ENCODE results near the gene MCAT.

Gene MCAT

GRCh38 chr22:43171607-43172006 is 28.4 kb upstream of the MCAT start:
- DNase-seq, result no peak

- no peak for DNase-seq
Measured at GRCh38 chr22:43171019-43171491, 27.9 kb upstream of the MCAT start.

GRCh38 chr22:43170131-43170480 is 26.9 kb upstream of the MCAT start:
- DNase-seq, result no peak

- no peak for DNase-seq
Measured at GRCh38 chr22:43169310-43170130, 26.3 kb upstream of the MCAT start.

GRCh38 chr22:43168471-43169309 is 25.5 kb upstream of the MCAT start:
- DNase-seq, result no peak

- DNase-seq, result no peak
Measured at GRCh38 chr22:43167001-43167589, 23.9 kb upstream of the MCAT start.

- DNase-seq, result no peak
Measured at GRCh38 chr22:43166132-43166930, 23.1 kb upstream of the MCAT start.

GRCh38 chr22:43164636-43165035 is 21.4 kb upstream of the MCAT start:
- no peak for DNase-seq

- no peak for DNase-seq
Measured at GRCh38 chr22:43163241-43163795, 20.1 kb upstream of the MCAT start.

- DNase-seq, result no peak
Measured at GRCh38 chr22:43162412-43163150, 19.4 kb upstream of the MCAT start.

GRCh38 chr22:43160497-43161126 is 17.4 kb upstream of the MCAT start:
- DNase-seq, result no peak

- no peak for DNase-seq
Measured at GRCh38 chr22:43159484-43160178, 16.4 kb upstream of the MCAT start.

- no peak for DNase-seq
Measured at GRCh38 chr22:43158778-43159483, 15.7 kb upstream of the MCAT start.

GRCh38 chr22:43157874-43158546 is 14.8 kb upstream of the MCAT start:
- DNase-seq, result no peak

GRCh38 chr22:43156413-43156812 is 13.2 kb upstream of the MCAT start:
- no peak for DNase-seq

- no peak for DNase-seq
Measured at GRCh38 chr22:43155789-43156188, 12.6 kb upstream of the MCAT start.

GRCh38 chr22:43154887-43155536 is 11.8 kb upstream of the MCAT start:
- no peak for DNase-seq

GRCh38 chr22:43153899-43154298 is 10.7 kb upstream of the MCAT start:
- no peak for DNase-seq
